GM19025 (cell line): Measurements from ENCODE around the gene SPATA6.
"Not testable (repeated sequence)": the region's sequence is repeated elsewhere in the genome, so short reads cannot be mapped to it uniquely, and the experiment has no call there.

ENCODE experiments used
- ATAC-seq: cut with Tn5 transposase; IDR thresholded peaks from one replicate; pipeline ENCODE4 v1.9.1; 2021; ENCODE audit warnings: mild to moderate bottlenecking, low read depth, moderate library complexity; ENCODE audit not compliant: unreplicated experiment

Gene SPATA6

GRCh38 chr1:48371598-48371997 is 100.4 kb downstream of the SPATA6 start:
- ATAC-seq: no peak

DNA sequence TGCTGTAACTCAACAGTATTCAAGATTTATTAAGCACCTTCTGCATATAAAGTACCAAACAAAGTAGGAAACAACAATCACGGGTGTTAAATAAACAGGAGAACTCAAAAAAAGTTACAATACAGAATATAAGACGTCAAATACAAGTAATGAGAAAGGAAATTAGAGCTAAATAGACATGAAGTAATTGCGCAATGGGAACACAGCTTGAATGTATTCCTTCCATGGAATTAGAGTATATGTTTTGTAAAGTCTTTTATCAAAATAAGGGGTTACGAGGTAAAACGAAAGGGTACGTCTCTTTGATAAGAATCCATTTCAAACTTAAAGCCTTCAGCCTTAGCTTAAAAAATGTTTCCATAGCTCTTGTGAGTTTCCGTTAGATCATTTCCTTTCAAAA is 109.1 kb downstream of the SPATA6 start:
- ATAC-seq: no peak

GRCh38 chr1:48356901-48357300 is 115.1 kb downstream of the SPATA6 start:
- no peak for ATAC-seq

- no peak for ATAC-seq
These were observed 127.6 kb downstream of the SPATA6 start for GRCh38 chr1:48344373-48344772.

- ATAC-seq: no peak
These were observed 130.8 kb downstream of the SPATA6 start for GRCh38 chr1:48341221-48341620.

DNA sequence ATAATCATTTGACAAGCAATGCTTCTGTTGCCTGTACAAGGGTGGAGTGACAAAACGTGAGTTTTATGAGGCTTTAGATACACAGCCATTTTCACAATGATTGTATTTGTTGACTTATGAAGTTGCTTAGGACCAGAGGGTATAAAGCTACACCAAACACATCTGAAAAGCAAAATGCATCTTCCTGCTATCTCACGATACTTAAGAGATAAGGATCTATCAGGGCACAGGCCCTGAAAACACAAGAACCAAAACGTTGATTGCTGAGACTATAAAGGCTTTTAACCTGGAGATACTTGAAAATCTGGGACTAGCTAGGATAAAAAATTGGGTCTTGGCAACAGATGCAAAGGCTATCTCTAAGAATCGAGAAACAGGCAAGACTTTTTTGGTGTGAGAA is 133.7 kb downstream of the SPATA6 start:
- ATAC-seq: no peak

DNA sequence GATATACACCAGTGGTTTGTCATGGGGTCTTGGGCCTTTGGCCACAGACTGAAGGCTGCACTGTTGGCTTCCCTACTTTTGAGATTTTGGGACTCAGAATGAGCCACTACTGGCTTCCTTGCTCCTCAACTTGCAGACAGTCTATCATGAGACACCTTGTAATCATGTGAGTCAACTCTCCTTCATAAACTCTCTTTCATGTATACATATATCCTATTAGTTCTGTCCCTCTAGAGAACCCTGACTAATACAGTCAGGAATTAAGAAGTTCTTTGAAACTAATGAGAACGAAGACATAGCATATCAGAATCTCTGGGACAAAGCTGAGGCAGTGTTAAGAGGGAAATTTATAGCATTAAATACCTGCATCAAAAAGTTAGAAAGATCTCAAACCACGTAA is 138.7 kb downstream of the SPATA6 start:
- no peak for ATAC-seq

- no peak for ATAC-seq
These were observed 139.9 kb downstream of the SPATA6 start for GRCh38 chr1:48332115-48332514.

GRCh38 chr1:48329905-48330304 is 142.1 kb downstream of the SPATA6 start:
- ATAC-seq: no peak

- no peak for ATAC-seq
These were observed 142.5 kb downstream of the SPATA6 start for GRCh38 chr1:48329486-48329885.

- not testable (repeated sequence) for ATAC-seq
These were observed 160.2 kb downstream of the SPATA6 start for GRCh38 chr1:48311829-48312228.

GRCh38 chr1:48309564-48310082 is 162.4 kb downstream of the SPATA6 start:
- no peak for ATAC-seq

DNA sequence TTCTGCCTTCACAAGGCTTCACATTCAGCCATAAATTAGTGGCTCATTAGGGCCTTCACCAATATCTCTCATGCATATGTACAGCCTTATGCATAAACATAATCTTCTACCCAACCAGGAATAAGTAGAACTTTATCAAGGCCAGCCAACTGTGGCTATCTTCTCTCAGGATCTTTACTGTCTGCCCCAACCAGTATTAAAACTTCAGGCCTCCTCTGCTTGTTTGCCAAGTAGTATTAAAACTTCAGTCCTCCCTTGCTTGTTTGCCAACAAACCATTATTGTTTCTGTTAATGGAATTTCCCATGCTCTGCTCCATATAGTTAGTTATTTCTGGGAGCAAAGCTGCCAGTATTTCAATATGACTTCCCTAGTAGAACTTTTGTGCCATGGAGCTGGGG is 169.4 kb downstream of the SPATA6 start:
- ATAC-seq: no peak

DNA sequence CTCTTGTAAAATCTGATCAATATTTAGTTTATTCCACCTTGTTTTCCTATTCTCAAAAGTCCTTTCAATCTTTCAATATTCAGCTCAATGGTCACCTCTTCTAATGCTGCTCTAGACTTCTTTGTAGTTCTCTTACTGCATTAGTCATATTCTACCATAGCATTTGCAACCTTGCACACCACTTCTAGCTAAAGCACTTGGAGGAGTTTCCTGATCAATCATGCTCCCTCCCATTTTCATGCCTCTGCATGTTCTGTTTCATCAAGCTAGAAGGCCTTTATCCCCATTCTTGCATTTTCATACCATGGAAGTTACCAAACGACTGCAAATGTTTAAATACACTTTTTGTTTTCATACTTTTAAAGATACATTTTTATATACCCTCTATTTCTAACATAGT is 177.3 kb downstream of the SPATA6 start:
- ATAC-seq: no peak

GRCh38 chr1:48294094-48294493 is 177.9 kb downstream of the SPATA6 start:
- ATAC-seq: not testable (repeated sequence)

- no peak for ATAC-seq
These were observed 179.3 kb downstream of the SPATA6 start for GRCh38 chr1:48292706-48293105.

GRCh38 chr1:48291421-48291820 is 180.6 kb downstream of the SPATA6 start:
- no peak for ATAC-seq

- no peak for ATAC-seq
These were observed 186.5 kb downstream of the SPATA6 start for GRCh38 chr1:48285525-48285924.

- not testable (repeated sequence) for ATAC-seq
These were observed 187.1 kb downstream of the SPATA6 start for GRCh38 chr1:48284696-48285420.

- ATAC-seq: not testable (repeated sequence)
These were observed 189.7 kb downstream of the SPATA6 start for GRCh38 chr1:48282329-48282728.

- not testable (repeated sequence) for ATAC-seq
These were observed 194.6 kb downstream of the SPATA6 start for GRCh38 chr1:48277437-48277836.

- ATAC-seq: no peak
These were observed 205.4 kb downstream of the SPATA6 start for GRCh38 chr1:48266576-48266975.
